NT2/D1 (cell line): ENCODE measurements around the gene TMEM9B.

Source experiments
- SUZ12 ChIP-seq: IDR thresholded peaks from 2 replicates; pipeline ENCODE4 v1.6.1; 2011; ENCODE audit not compliant: insufficient read length, insufficient read depth; ENCODE audit errors: extremely low read depth
- ZNF274 ChIP-seq: IDR thresholded peaks from 2 replicates; pipeline ENCODE4 v1.6.1; 2011; ENCODE audit warnings: mild to moderate bottlenecking, low read depth, low read length

DNA sequence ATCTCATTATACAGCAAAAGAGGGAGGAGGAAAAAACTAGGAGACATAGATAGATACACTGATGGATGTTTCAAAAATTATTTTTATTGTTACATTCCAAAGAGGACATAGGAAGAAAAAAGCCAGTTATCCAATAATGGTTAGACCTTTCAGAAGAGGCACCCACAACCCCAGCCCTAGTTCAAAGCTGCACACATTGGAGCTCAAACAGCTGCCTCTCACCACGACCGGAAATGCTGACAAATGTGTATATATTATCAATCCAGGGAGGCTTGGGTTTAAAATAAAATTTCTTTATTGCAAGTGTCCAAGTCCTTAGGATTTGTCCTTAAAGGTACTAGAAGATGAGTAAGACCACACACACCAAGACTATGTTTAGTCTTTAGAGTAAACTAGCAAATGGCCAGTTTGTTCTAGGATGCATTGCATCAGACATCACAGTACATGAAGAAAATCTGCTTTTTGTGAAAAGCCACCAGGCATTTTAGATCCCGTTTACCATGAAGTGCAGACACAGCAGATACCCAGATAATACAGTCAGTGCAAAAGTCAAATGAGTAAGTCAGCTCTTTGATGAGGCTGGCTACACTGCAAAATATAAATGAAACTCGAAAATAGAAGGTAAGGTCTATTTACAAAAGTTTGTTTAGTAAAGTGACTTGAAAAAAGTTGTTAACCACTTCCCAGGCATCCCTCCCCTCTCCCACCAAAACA lies 16.9 kb downstream of the TMEM9B start:
- TF ChIP-seq ZNF274 (no peak), SUZ12 (no peak)
